Transverse colon (tissue), 4 donors: ENCODE results near the gene CCDC3. TPM values are rescaled to one million over a fixed set of nuclear protein-coding genes. Genes with fewer than 3 reads are reported as not detected.

ENCODE experiments used
- DNase-seq: peaks from one replicate; pipeline ENCODE4 v3.0.0-alpha.2; 2019
- H3K27ac ChIP-seq, 4 donors: fragments of 200-600 bp; sonication (generic); 2 replicates each; pipeline ENCODE4 v1.5.1; 2016 to 2018; ENCODE audit warnings: inconsistent platforms in 4 of 4
- H3K27me3 ChIP-seq: fragments of 200-600 bp; sonication (generic); 2 replicates; pipeline ENCODE4 v1.5.1; 2017; ENCODE audit warnings: inconsistent platforms
- H3K36me3 ChIP-seq, 4 donors: fragments of 200-600 bp; sonication (generic); 2 replicates each; pipeline ENCODE4 v1.5.1; 2017 to 2019; ENCODE audit warnings: inconsistent platforms in 4 of 4
- H3K4me1 ChIP-seq, 4 donors: fragments of 200-600 bp; sonication (generic); 2 replicates each; pipeline ENCODE4 v1.5.1; 2017 to 2020; ENCODE audit warnings: inconsistent platforms in 4 of 4
- H3K4me3 ChIP-seq, 4 donors: fragments of 200-600 bp; sonication (generic); 1 replicate in 1 of 4; 2 replicates in 3 of 4; pipeline versions ENCODE4 v1.5.1 to v1.6.1; 2017 to 2019; ENCODE audit warnings: inconsistent platforms in 4 of 4
- H3K9me3 ChIP-seq, 2 donors: fragments of 200-600 bp; sonication (generic); 2 replicates each; pipeline ENCODE4 v1.5.1; 2017 to 2019; ENCODE audit warnings: inconsistent platforms in 2 of 2
- CTCF ChIP-seq, 5 experiments: fragments of 200-600 bp in 3 of 5; fragments of 450-650 bp in 2 of 5; sonication (generic) in 3 of 5; IDR thresholded peaks; 1 replicate in 2 of 5; 2 replicates in 3 of 5; pipeline ENCODE4 v1.5.1; 2016 to 2017; ENCODE audit warnings: antibody characterized with exemption in 5 of 5, inconsistent platforms in 3 of 5, mild to moderate bottlenecking in 2 of 5, moderate library complexity in 1 of 5
- EP300 ChIP-seq: sonication (generic); formaldehyde crosslinking; IDR thresholded peaks from one replicate; pipeline ENCODE4 v1.6.1; 2017; ENCODE audit warnings: antibody characterized with exemption, low read depth
- POLR2A ChIP-seq: fragments of 450-650 bp; IDR thresholded peaks from one replicate; pipeline ENCODE4 v1.6.1; 2016; ENCODE audit warnings: antibody characterized with exemption, mild to moderate bottlenecking, moderate library complexity
- POLR2AphosphoS5 ChIP-seq, 3 donors: sonication (generic); formaldehyde crosslinking; IDR thresholded peaks; one replicate each; pipeline ENCODE4 v1.6.1; 2016; ENCODE audit warnings: antibody characterized with exemption in 3 of 3
- WGBS, 2 donors: methylation state at CpG; one replicate each; pipeline ENCODE4 v1.1.5; 2018; ENCODE audit warnings: low coverage in 1 of 2; 5-methylcytosine and 5-hydroxymethylcytosine counted together
- in situ Hi-C, 4 donors: fragments of 200-750 bp; cut with MboI; loops; one replicate each; pipeline versions ENCODE4 v1.15.0 to v1.15.1; 2017; ENCODE audit warnings: low sequenced_read_pairs in 3 of 4, low pct_ligation_motif_present in 1 of 4, low pct_unique_long_range_greater_than_20kb in 1 of 4
- intact Hi-C: fragments of 100-400 bp; cut with DNase I; formaldehyde crosslinking; loops from one replicate; pipeline ENCODE4 v1.15.1; 2023; ENCODE audit warnings: low total_unique reads
- total RNA-seq, 4 donors: library from RNA; depleted of rRNA; stranded (reverse); fragments of >200 nt; gene quantifications; one replicate each; pipeline ENCODE4 v1.1.0, GENCODE V29; 2016

CCDC3 gene
- total RNA-seq, 4 donors from 2014 or later = 0.75 to 2.2 (median 1.3) TPM

- 93% methylated on average over 8 of the region's 8 CpGs; no CpG with 5 or more reads in 1 of the 2 donors for WGBS, 2 donors
- no peak overlapping the region for H3K4me3 ChIP-seq
- H3K27ac ChIP-seq = peak overlapping the region in 3 of 4 donors; percentile 11 to 34 (median 13)
These were observed 40.6 kb downstream of the CCDC3 start for GRCh38 chr10:12960941-12961340.

GRCh38 chr10:12960334-12960898 is 41.1 kb downstream of the CCDC3 start:
- Histone ChIP-seq H3K9me3 (no peaks in the 10 kb centered on the region), H3K36me3 (no peaks in the 10 kb centered on the region), H3K27me3 (no peaks in the 10 kb centered on the region), H3K4me1 (peaks cover 0 to 25% (median 13%) of the 10 kb centered on the region in 4 donors), H3K27ac (peak overlapping the region in 3 of 4 donors; percentile 11 to 34 (median 22)), H3K4me3 (peak overlapping the region in 1 of 4 donors; percentile 22)
- WGBS, 2 donors = 33 to 41% methylated on average over 6 to 15 of the region's 15 CpGs
- DNase-seq = peak; percentile 60
- no peak for TF ChIP-seq CTCF (IDR thresholded peaks at IDR 0.05)
- intact Hi-C loops = no loop called here
- in situ Hi-C loops = no loop called here

More at GRCh38 chr10:12960941-12961340, 40.6 kb downstream of the CCDC3 start:
- Histone ChIP-seq H3K27me3 (no peaks in the 10 kb centered on the region), H3K36me3 (no peaks in the 10 kb centered on the region), H3K4me1 (peaks cover 0 to 25% (median 13%) of the 10 kb centered on the region in 4 donors), H3K9me3 (no peaks in the 10 kb centered on the region)
- TF ChIP-seq POLR2AphosphoS5 (IDR thresholded peaks at IDR 0.05) = no peak
- TF ChIP-seq POLR2A = no peak
- TF ChIP-seq CTCF (IDR thresholded peaks at IDR 0.05) = no peak
- no peak for TF ChIP-seq EP300
- in situ Hi-C loops = no loop called here
- DNase-seq = no peak
- intact Hi-C loops = no loop called here

- intact Hi-C loops (no loop called here), in situ Hi-C loops (no loop called here)
- Histone ChIP-seq H3K27ac (no peak overlapping the region), H3K4me1 (peaks cover 0 to 25% (median 13%) of the 10 kb centered on the region in 4 donors), H3K27me3 (no peaks in the 10 kb centered on the region), H3K4me3 (no peak overlapping the region), H3K36me3 (no peaks in the 10 kb centered on the region), H3K9me3 (no peaks in the 10 kb centered on the region)
- TF ChIP-seq POLR2A = no peak
- WGBS, 2 donors = 88 to 89% methylated on average over 3 to 5 of the region's 5 CpGs
- DNase-seq = no peak
These were observed 42.9 kb downstream of the CCDC3 start for GRCh38 chr10:12958546-12959110.

GRCh38 chr10:12957081-12957480 is 44.4 kb downstream of the CCDC3 start:
- TF ChIP-seq EP300 = no peak
- TF ChIP-seq POLR2A = no peak
- TF ChIP-seq POLR2AphosphoS5 (IDR thresholded peaks at IDR 0.05) = no peak
- no peak for TF ChIP-seq CTCF (IDR thresholded peaks at IDR 0.05)
- WGBS, 2 donors = 82 to 88% methylated on average over 8 of the region's 8 CpGs
- in situ Hi-C loops = no loop called here
- no peaks in the 10 kb centered on the region for H3K9me3 ChIP-seq
- H3K4me3 ChIP-seq = no peak overlapping the region
- no peak overlapping the region for H3K27ac ChIP-seq
- H3K4me1 ChIP-seq = peaks cover 0 to 24% (median 13%) of the 10 kb centered on the region in 4 donors
- intact Hi-C loops = no loop called here
- DNase-seq = no peak
- H3K27me3 ChIP-seq = no peaks in the 10 kb centered on the region
- H3K36me3 ChIP-seq = no peaks in the 10 kb centered on the region

GRCh38 chr10:12954866-12955265 is 46.6 kb downstream of the CCDC3 start:
- Histone ChIP-seq H3K4me1 (peaks cover 0 to 1% (median under 1%) of the 10 kb centered on the region in 4 donors), H3K36me3 (no peaks in the 10 kb centered on the region), H3K27ac (no peak overlapping the region), H3K4me3 (no peak overlapping the region), H3K27me3 (no peaks in the 10 kb centered on the region), H3K9me3 (no peaks in the 10 kb centered on the region)
- DNase-seq = no peak
- WGBS, 2 donors = 0% methylated on average over 1 of the region's 1 CpG
- intact Hi-C loops = no loop called here
- in situ Hi-C loops = no loop called here
- no peak for TF ChIP-seq CTCF (IDR thresholded peaks at IDR 0.05)
- TF ChIP-seq POLR2AphosphoS5 (IDR thresholded peaks at IDR 0.05) = no peak
- TF ChIP-seq EP300 = no peak
- TF ChIP-seq POLR2A = no peak
